Heart right ventricle (tissue), 16 donors: ENCODE measurements around the gene MACIR. TPM values are rescaled to one million over a fixed set of nuclear protein-coding genes. Genes with fewer than 3 reads are reported as not detected.

Source experiments
- ATAC-seq, 8 donors: fragments of 200-7000 bp; cut with Tn5 transposase; one replicate each; pipeline ENCODE4 v1.9.1; 2020; ENCODE audit warnings: mild to moderate bottlenecking in 8 of 8, moderate library complexity in 8 of 8, moderate number of reproducible peaks in 1 of 8
- DNase-seq, 2 donors: peaks; one replicate each; pipeline ENCODE4 v3.0.0-alpha.2; 2020
- H3K27ac ChIP-seq, 10 donors: fragments of 200-600 bp; sonication (generic) in 2 of 10; one replicate each; pipeline versions ENCODE4 v1.5.0 to v1.8.0; 2020 to 2022; ENCODE audit warnings: mild to moderate bottlenecking in 3 of 10
- H3K27me3 ChIP-seq, 7 donors: fragments of 200-600 bp; one replicate each; pipeline ENCODE4 v1.8.0; 2021 to 2022; ENCODE audit warnings: mild to moderate bottlenecking in 2 of 7
- H3K36me3 ChIP-seq, 9 donors: fragments of 200-600 bp; sonication (generic) in 1 of 9; one replicate each; pipeline versions ENCODE4 v1.5.0 to v1.8.0; 2020 to 2022; ENCODE audit warnings: mild to moderate bottlenecking in 2 of 9
- H3K4me1 ChIP-seq, 9 donors: fragments of 200-600 bp; sonication (generic) in 1 of 9; one replicate each; pipeline versions ENCODE4 v1.5.0 to v1.8.0; 2020 to 2022; ENCODE audit warnings: mild to moderate bottlenecking in 4 of 9
- H3K4me3 ChIP-seq, 10 donors: fragments of 200-600 bp; sonication (generic) in 2 of 10; one replicate each; pipeline versions ENCODE4 v1.5.0 to v1.8.0; 2020 to 2022; ENCODE audit warnings: mild to moderate bottlenecking in 7 of 10, moderate library complexity in 2 of 10
- H3K9me3 ChIP-seq, 11 donors: fragments of 200-600 bp in 10 of 11; sonication (generic) in 2 of 11; one replicate each; pipeline versions ENCODE4 v1.5.0 to v1.8.0; 2013 to 2022; ENCODE audit warnings: mild to moderate bottlenecking in 2 of 11, control low read depth in 1 of 11, moderate library complexity in 1 of 11
- CTCF ChIP-seq, 9 donors: fragments of 200-600 bp; sonication (generic) in 2 of 9; IDR thresholded peaks; one replicate each; pipeline versions ENCODE4 v1.5.0 to v1.8.0; 2021 to 2022; ENCODE audit warnings: antibody characterized with exemption in 9 of 9, mild to moderate bottlenecking in 5 of 9, moderate library complexity in 1 of 9
- WGBS, 2 donors: extraction: QIAGEN DNeasy Blood & Tissue Kit; methylation state at CpG; one replicate each; pipeline ENCODE4 v1.1.7; 2013; ENCODE audit warnings: inconsistent platforms in 1 of 2; 5-methylcytosine and 5-hydroxymethylcytosine counted together
- intact Hi-C, 10 donors: fragments of 100-400 bp; cut with DNase I; formaldehyde crosslinking; loops; one replicate each; pipeline versions ENCODE4 v1.11.1 to v1.14.2; 2022
- polyA plus RNA-seq, 2 donors: library from polyadenylated mRNA; stranded (reverse); fragments of 200-250 nt; gene quantifications; one replicate each; pipeline ENCODE4 v1.2.3, GENCODE V29; 2013
- total RNA-seq, 10 donors: library from RNA; stranded (reverse); fragmentation: NEBNext Ultra II Directional in 3 of 10; extraction: Animal tissue kit (Norgen Biotek cat#: 25700) in 3 of 10; gene quantifications; one replicate each; pipeline versions ENCODE4 v1.2.1 to v1.2.4, GENCODE V29; 2021 to 2023
- donor health status: Arrhythmogenic right ventricular cardiomyopathy.
- donor health status: ischemic (EF 13 %, LVEDD 7.1; RV severe dilation, severe dysfunction).
- donor health status: healthy with polysubstance abuse.
- donor health status: DM: no; HTN: yes; CAD: no.
- donor health status: DM: no; HTN: no; CAD: no.
- donor health status: ischemic (EF 25% LVEDD 6.9; RV normal size, moderate dysfunction).
- donor health status: ischemic (EF 25% LVEDD 5.7; RV mildly dilated, moderate dysfunction).
- donor health status: healthy.
- donor health status: DM: yes; HTN: yes; CAD: no.
- donor health status: Ischemic cardiomyopathy.
- donor health status: ischemic (EF 35%, LVEDD 5.7; RV mildly dilated, moderate dysfunction).
- donor health status: nonischemic (EF 11% LVEDD 7.7; RV severe dilation, severe dysfunction).
- donor health status: DM: yes; HTN: yes; CAD: no.
- donor health status: PGD.
- donor health status: ischemic (EF 29% LVEDD 5.4; RV normal size, mild dysfunction).
- donor health status: nonischemic (EF 23%, LVEDD 6.1; RV moderate dilation, normal function).

Gene MACIR
- total and polyA plus RNA-seq, 12 donors = 1.8 to 5.1 (median 3.8) TPM

- Histone ChIP-seq H3K36me3 (no peaks in the 10 kb centered on the region), H3K27me3 (no peaks in the 10 kb centered on the region), H3K4me3 (no peak overlapping the region), H3K4me1 (peaks cover 0 to 19% (median 14%) of the 10 kb centered on the region in 9 donors), H3K27ac (no peak overlapping the region), H3K9me3 (no peaks in the 10 kb centered on the region)
- no peak for ATAC-seq
- WGBS, 2 donors = 61 to 70% methylated on average over 4 of the region's 4 CpGs
- no peak for DNase-seq
- intact Hi-C loops = loop anchor here in 1 of 10 donors (10.0 kb wide), 1 partner anchor 309 kb away; the partner anchor contains the start of gene NUDT12
- peak in 5 of 9 donors; percentile 11 to 36 (median 32) for TF ChIP-seq CTCF (IDR thresholded peaks at IDR 0.05)
Measured at GRCh38 chr5:103256178-103256577, 2.4 kb upstream of the MACIR start.

GRCh38 chr5:103258957-103259704 lies 568 bp downstream of the MACIR start:
- TF ChIP-seq CTCF (IDR thresholded peaks at IDR 0.05) = peak in 1 of 9 donors; percentile 15
- intact Hi-C loops = loop anchor here in 1 of 10 donors (10.0 kb wide), 1 partner anchor 306 kb away; the partner anchor contains the start of gene NUDT12
- 0 to 1% methylated on average over 81 to 91 of the region's 91 CpGs for WGBS, 2 donors

GRCh38 chr5:103259705-103260355 lies 1.3 kb downstream of the MACIR start:
- TF ChIP-seq CTCF (IDR thresholded peaks at IDR 0.05) = peak in 1 of 9 donors; percentile 3
- Histone ChIP-seq H3K27ac (peak overlapping the region; percentile 68 to 93 (median 86)), H3K27me3 (no peaks in the 10 kb centered on the region), H3K4me3 (peak overlapping the region; percentile 73 to 99 (median 90)), H3K9me3 (no peaks in the 10 kb centered on the region), H3K4me1 (peaks cover 0 to 52% (median 30%) of the 10 kb centered on the region in 9 donors), H3K36me3 (no peaks in the 10 kb centered on the region)
- intact Hi-C loops = loop anchor here in 1 of 10 donors (10.0 kb wide), 1 partner anchor 305 kb away; the partner anchor contains the start of gene NUDT12
- DNase-seq (no peak), ATAC-seq (peak in 3 of 8 donors; percentile 13 to 18 (median 13))
- WGBS, 2 donors = 2 to 3% methylated on average over 20 of the region's 20 CpGs

More at GRCh38 chr5:103258957-103259704, 568 bp downstream of the MACIR start:
- H3K9me3 ChIP-seq = no peaks in the 10 kb centered on the region
- no peaks in the 10 kb centered on the region for H3K27me3 ChIP-seq
- peaks cover 0 to 46% (median 30%) of the 10 kb centered on the region in 9 donors for H3K4me1 ChIP-seq
- H3K36me3 ChIP-seq = no peaks in the 10 kb centered on the region
- DNase-seq (peak; percentile 36 to 64), ATAC-seq (peak; percentile 24 to 79 (median 51))
- H3K27ac ChIP-seq = peak overlapping the region; percentile 68 to 93 (median 86)
- peak overlapping the region; percentile 73 to 99 (median 90) for H3K4me3 ChIP-seq

- TF ChIP-seq CTCF (IDR thresholded peaks at IDR 0.05) = no peak
- Histone ChIP-seq H3K4me3 (peak overlapping the region in 1 of 10 donors; percentile 78), H3K27me3 (no peaks in the 10 kb centered on the region), H3K27ac (no peak overlapping the region), H3K36me3 (no peaks in the 10 kb centered on the region), H3K9me3 (no peaks in the 10 kb centered on the region), H3K4me1 (peaks cover 0 to 58% (median 34%) of the 10 kb centered on the region in 9 donors)
- no peak for ATAC-seq
- no peak for DNase-seq
- 31 to 47% methylated on average over 3 of the region's 3 CpGs for WGBS, 2 donors
- intact Hi-C loops = no loop called here
Measured at GRCh38 chr5:103260951-103261350, 2.4 kb downstream of the MACIR start.
